H1 (cell line): Measurements from ENCODE around the gene TGFB3.

Experiments
- CHD1 ChIP-seq: IDR thresholded peaks from 2 replicates; pipeline ENCODE4 v1.6.1; 2012; ENCODE audit warnings: low read depth, low read length, improper control_type of control experiment
- CTCF ChIP-seq, 3 experiments: IDR thresholded peaks; 1 replicate in 2 of 3; 2 replicates in 1 of 3; pipeline versions ENCODE4 v1.5.1 to v1.6.1; 2011; ENCODE audit warnings: low read length in 3 of 3, mild to moderate bottlenecking in 3 of 3, inconsistent platforms in 2 of 3, low read depth in 1 of 3, moderate library complexity in 1 of 3; ENCODE audit not compliant: insufficient read depth in 1 of 3; ENCODE audit errors: control extremely low read depth in 1 of 3
- EP300 ChIP-seq, 2 experiments: IDR thresholded peaks; 1 replicate in 1 of 2; 2 replicates in 1 of 2; pipeline ENCODE4 v1.6.1; 2011 to 2012; ENCODE audit warnings: low read depth in 2 of 2, low read length in 2 of 2, mild to moderate bottlenecking in 2 of 2, borderline replicate concordance in 1 of 2, inconsistent platforms in 1 of 2, moderate library complexity in 1 of 2
- HDAC2 ChIP-seq, 2 experiments: fragments of 300-600 bp in 1 of 2; sonication (generic) in 1 of 2; IDR thresholded peaks; 2 replicates each; pipeline ENCODE4 v1.6.1; 2011 to 2012; ENCODE audit warnings: low read depth in 2 of 2, low read length in 2 of 2, mild to moderate bottlenecking in 2 of 2, moderate library complexity in 2 of 2, borderline replicate concordance in 1 of 2, inconsistent platforms in 1 of 2
- POLR2AphosphoS5 ChIP-seq: IDR thresholded peaks from 2 replicates; pipeline ENCODE4 v1.6.1; 2011; ENCODE audit warnings: low read depth, low read length
- RFX5 ChIP-seq: IDR thresholded peaks from 2 replicates; pipeline ENCODE4 v1.6.1; 2011; ENCODE audit warnings: low read depth, low read length, improper control_type of control experiment, borderline replicate concordance
- SIN3A ChIP-seq, 2 experiments: IDR thresholded peaks in 1 of 2; conservative IDR thresholded peaks in 1 of 2; 2 replicates each; pipeline ENCODE4 v1.6.1; 2011 to 2012; ENCODE audit warnings: low read length in 2 of 2, improper control_type of control experiment in 1 of 2, low read depth in 1 of 2, mild to moderate bottlenecking in 1 of 2
- YY1 ChIP-seq: IDR thresholded peaks from 2 replicates; pipeline ENCODE4 v1.6.1; 2011; ENCODE audit warnings: low read depth, mild to moderate bottlenecking, low read length

- TF ChIP-seq CTCF (IDR thresholded peaks at IDR 0.05; ENCODE audit: control extremely low read depth in 1 of 3, insufficient read depth in 1 of 3, low read depth in 1 of 3, low read length in 3 of 3) (no peak), YY1 (no peak), RFX5 (no peak), CHD1 (no peak), SIN3A (conservative IDR thresholded peaks at IDR 0.05 in 1 of 2, IDR thresholded peaks at IDR 0.05 in 1 of 2; ENCODE audit: low read depth in 1 of 2, low read length in 2 of 2) (no peak), POLR2AphosphoS5 (no peak), HDAC2 (IDR thresholded peaks at IDR 0.05; ENCODE audit: borderline replicate concordance in 1 of 2, low read depth in 2 of 2, low read length in 2 of 2) (no peak), EP300 (IDR thresholded peaks at IDR 0.05; ENCODE audit: borderline replicate concordance in 1 of 2, low read depth in 2 of 2, low read length in 2 of 2) (no peak)
Observed at GRCh38 chr14:75999511-76000190, 17.9 kb upstream of the TGFB3 start.
